ENCODE measurements around the gene MAP1S.

MAP1S gene

GRCh38 chr19:17688853-17689595 lies 30.3 kb upstream of the MAP1S start:
- no peak for DNase-seq (ENCODE audit: low spot score)

GRCh38 chr19:17692566-17692965 lies 26.7 kb upstream of the MAP1S start:
- no peak for DNase-seq (ENCODE audit: low spot score)

- DNase-seq (ENCODE audit: low spot score) = no peak
Measured at GRCh38 chr19:17695198-17695597, 24.1 kb upstream of the MAP1S start.

GRCh38 chr19:17703824-17704463 lies 15.3 kb upstream of the MAP1S start:
- DNase-seq (ENCODE audit: low spot score) = no peak

- DNase-seq (ENCODE audit: low spot score) = no peak
Measured at GRCh38 chr19:17706750-17707181, 12.5 kb upstream of the MAP1S start.

- no peak for DNase-seq (ENCODE audit: low spot score)
Measured at GRCh38 chr19:17711851-17712250, 7.4 kb upstream of the MAP1S start.

GRCh38 chr19:17716309-17716929 lies 2.9 kb upstream of the MAP1S start:
- no peak for DNase-seq (ENCODE audit: low spot score)

GRCh38 chr19:17718550-17718946 lies 732 bp upstream of the MAP1S start:
- no peak for DNase-seq (ENCODE audit: low spot score)

GRCh38 chr19:17719730-17720400 lies 585 bp downstream of the MAP1S start:
- no peak for DNase-seq (ENCODE audit: low spot score)

GRCh38 chr19:17720440-17720839 lies 1.2 kb downstream of the MAP1S start:
- no peak for DNase-seq (ENCODE audit: low spot score)

GRCh38 chr19:17721111-17721628 lies 1.9 kb downstream of the MAP1S start:
- DNase-seq (ENCODE audit: low spot score) = no peak

- no peak for DNase-seq (ENCODE audit: low spot score)
Measured at GRCh38 chr19:17721821-17722220, 2.5 kb downstream of the MAP1S start.

GRCh38 chr19:17722655-17723240 lies 3.5 kb downstream of the MAP1S start:
- DNase-seq (ENCODE audit: low spot score) = no peak

GRCh38 chr19:17724655-17725054 lies 5.4 kb downstream of the MAP1S start:
- no peak for DNase-seq (ENCODE audit: low spot score)

GRCh38 chr19:17725422-17726078 lies 6.3 kb downstream of the MAP1S start:
- DNase-seq (ENCODE audit: low spot score) = no peak

GRCh38 chr19:17726136-17726741 lies 7.0 kb downstream of the MAP1S start:
- DNase-seq (ENCODE audit: low spot score) = no peak

GRCh38 chr19:17726964-17727773 lies 7.9 kb downstream of the MAP1S start:
- no peak for DNase-seq (ENCODE audit: low spot score)

- no peak for DNase-seq (ENCODE audit: low spot score)
Measured at GRCh38 chr19:17727843-17728242, 8.6 kb downstream of the MAP1S start.

GRCh38 chr19:17733127-17733526 lies 13.8 kb downstream of the MAP1S start:
- DNase-seq (ENCODE audit: low spot score) = no peak

- no peak for DNase-seq (ENCODE audit: low spot score)
Measured at GRCh38 chr19:17734146-17734545, 14.9 kb downstream of the MAP1S start.
